MCF 10A (cell line): ENCODE results near the gene KCTD16. TPM values are rescaled to one million over a fixed set of nuclear protein-coding genes. Genes with fewer than 3 reads are reported as not detected.
A peak's percentile ranks its signal among the peaks of the same experiment; 100 is the strongest.

ENCODE experiments used
- BruUV-seq: library from RNA; stranded (reverse); fragments of 400-500 nt; replicated peaks from 2 replicates; lab custom pipeline; 2021; lab: Mats Ljungman, UMichigan
- CTCF ChIA-PET: fragments of 300-600 bp; sonication (Branson Sonifier 250); formaldehyde crosslinking; extraction: SDS; loops from one replicate; lab custom pipeline; 2021; ENCODE audit warnings: antibody characterized with exemption, inconsistent platforms; lab: Yijun Ruan, JAX
- POLR2A ChIA-PET: fragments of 300-600, 350-650 bp; sonication (Branson Sonifier 250); formaldehyde crosslinking; extraction: SDS; loops from one replicate; lab custom pipeline; 2020; ENCODE audit warnings: antibody characterized with exemption, inconsistent platforms; lab: Yijun Ruan, JAX
- DNase-seq: peaks from one replicate; pipeline ENCODE4 v3.0.0-alpha.2; 2018; ENCODE audit not compliant: unreplicated experiment
- H3K27ac Mint-ChIP-seq: one replicate; pipeline ENCODE4 v1.8.0; 2022; ENCODE audit warnings: mild to moderate bottlenecking, low read depth, mixed read lengths; ENCODE audit not compliant: unreplicated experiment
- H3K27me3 Mint-ChIP-seq: one replicate; pipeline ENCODE4 v1.8.0; 2022; ENCODE audit warnings: mixed read lengths; ENCODE audit not compliant: insufficient read depth, unreplicated experiment
- H3K36me3 Mint-ChIP-seq: one replicate; pipeline ENCODE4 v1.8.0; 2022; ENCODE audit warnings: mild to moderate bottlenecking, moderate library complexity, mixed read lengths; ENCODE audit not compliant: insufficient read depth, unreplicated experiment
- H3K4me1 Mint-ChIP-seq: one replicate; pipeline ENCODE4 v1.8.0; 2022; ENCODE audit warnings: mixed read lengths; ENCODE audit not compliant: insufficient read depth, unreplicated experiment
- H3K4me3 Mint-ChIP-seq: one replicate; pipeline ENCODE4 v1.8.0; 2022; ENCODE audit warnings: mild to moderate bottlenecking, moderate library complexity, mixed read lengths; ENCODE audit not compliant: unreplicated experiment
- H3K9me3 Mint-ChIP-seq: one replicate; pipeline ENCODE4 v1.8.0; 2022; ENCODE audit warnings: mixed read lengths; ENCODE audit not compliant: unreplicated experiment
- intact Hi-C: fragments of 100-400 bp; cut with micrococcal nuclease; formaldehyde crosslinking; loops from 2 replicates; pipeline ENCODE4 v1.14.1; 2022
- total RNA-seq: library from RNA; stranded (reverse); gene quantifications from 2 replicates; pipeline ENCODE4 v1.2.3, GENCODE V29; 2022
- TF ChIP-seq, protein P1 (sequence below): fragments of 200-600 bp; IDR thresholded peaks from one replicate; pipeline ENCODE4 v1.8.0; 2022; ENCODE audit warnings: antibody characterized with exemption, mild to moderate bottlenecking; ENCODE audit not compliant: unreplicated experiment

KCTD16 gene
- total RNA-seq, 1 experiment from 2014 or later = 0.16 TPM

DNA sequence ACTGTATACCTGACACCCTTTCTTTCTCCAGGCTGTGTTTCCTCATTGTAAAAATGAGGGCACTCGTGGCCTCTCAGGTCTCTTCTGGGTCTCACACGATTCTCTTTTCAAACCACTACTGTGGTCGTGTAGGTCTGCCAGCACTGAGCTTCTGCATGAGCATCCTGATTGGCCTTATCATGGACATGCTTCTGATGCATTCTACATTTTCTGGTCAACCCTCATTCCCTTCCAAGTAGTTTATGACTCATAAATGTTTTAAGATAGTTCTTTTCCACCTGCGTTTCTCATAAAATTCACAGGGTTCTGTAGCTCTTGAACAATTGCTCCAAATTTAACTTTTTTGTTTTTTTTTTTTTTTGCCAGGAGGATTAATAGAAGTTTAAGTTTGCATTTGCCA, 294.8 kb downstream of the KCTD16 start:
- Mint-ChIP-seq H3K4me3 (no peak overlapping the region), H3K4me1 (no peaks in the 10 kb centered on the region), H3K27me3 (no peaks in the 10 kb centered on the region), H3K27ac (no peak overlapping the region), H3K36me3 (no peaks in the 10 kb centered on the region), H3K9me3 (no peaks in the 10 kb centered on the region)
- CTCF ChIA-PET = interaction anchor here (0.5 to 2.4 kb wide), 12 partner anchors 10 to 1012 kb away, joined by 3 to 11 read pairs (median 3); no protein-coding TSS in a partner anchor
- intact Hi-C loops = loop anchor here (5.0 kb wide), 2 partner anchors 263 to 1362 kb away; no protein-coding TSS in a partner anchor
- TF ChIP-seq, protein P1, sequence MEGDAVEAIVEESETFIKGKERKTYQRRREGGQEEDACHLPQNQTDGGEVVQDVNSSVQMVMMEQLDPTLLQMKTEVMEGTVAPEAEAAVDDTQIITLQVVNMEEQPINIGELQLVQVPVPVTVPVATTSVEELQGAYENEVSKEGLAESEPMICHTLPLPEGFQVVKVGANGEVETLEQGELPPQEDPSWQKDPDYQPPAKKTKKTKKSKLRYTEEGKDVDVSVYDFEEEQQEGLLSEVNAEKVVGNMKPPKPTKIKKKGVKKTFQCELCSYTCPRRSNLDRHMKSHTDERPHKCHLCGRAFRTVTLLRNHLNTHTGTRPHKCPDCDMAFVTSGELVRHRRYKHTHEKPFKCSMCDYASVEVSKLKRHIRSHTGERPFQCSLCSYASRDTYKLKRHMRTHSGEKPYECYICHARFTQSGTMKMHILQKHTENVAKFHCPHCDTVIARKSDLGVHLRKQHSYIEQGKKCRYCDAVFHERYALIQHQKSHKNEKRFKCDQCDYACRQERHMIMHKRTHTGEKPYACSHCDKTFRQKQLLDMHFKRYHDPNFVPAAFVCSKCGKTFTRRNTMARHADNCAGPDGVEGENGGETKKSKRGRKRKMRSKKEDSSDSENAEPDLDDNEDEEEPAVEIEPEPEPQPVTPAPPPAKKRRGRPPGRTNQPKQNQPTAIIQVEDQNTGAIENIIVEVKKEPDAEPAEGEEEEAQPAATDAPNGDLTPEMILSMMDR = no peak
- BruUV-seq = no TSS peak
- no peak for DNase-seq
- POLR2A ChIA-PET = interaction anchor here (0.6 kb wide), 2 partner anchors 42 to 168 kb away, joined by 3 read pairs; no protein-coding TSS in a partner anchor

DNA sequence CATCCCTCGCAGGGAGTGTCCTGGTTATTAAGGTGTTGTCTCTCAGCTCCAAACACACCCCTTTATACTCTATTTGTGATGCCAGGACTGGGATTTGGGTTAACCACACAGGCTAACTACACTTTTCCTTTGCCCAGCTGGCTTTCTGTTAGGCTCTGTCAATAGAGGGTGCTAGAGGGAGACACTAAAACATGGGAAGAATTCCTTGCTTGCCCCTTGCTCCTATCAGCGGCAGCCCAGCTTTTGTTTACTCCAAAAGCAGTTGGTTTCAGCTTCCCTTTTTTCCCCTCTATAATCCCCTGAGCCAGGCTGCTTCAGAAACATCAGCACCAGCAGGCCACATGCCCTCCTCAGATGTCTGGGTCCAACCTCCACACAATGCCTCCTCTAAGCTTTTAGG, 297.1 kb downstream of the KCTD16 start:
- TF ChIP-seq, protein P1 = peak; percentile 82
- ChIA-PET POLR2A (interaction anchor here (0.6 kb wide), 3 partner anchors 27 to 74 kb away, joined by 3 read pairs; no protein-coding TSS in a partner anchor), CTCF (interaction anchor here (0.6 to 3.8 kb wide), 53 partner anchors 8 to 1927 kb away, joined by 3 to 46 read pairs (median 3); no protein-coding TSS in a partner anchor)
- H3K9me3 Mint-ChIP-seq = no peaks in the 10 kb centered on the region
- intact Hi-C loops = loop anchor here (1.0 to 5.0 kb wide), 5 partner anchors 265 to 1360 kb away; no protein-coding TSS in a partner anchor
- no peaks in the 10 kb centered on the region for H3K27me3 Mint-ChIP-seq
- no peaks in the 10 kb centered on the region for H3K4me1 Mint-ChIP-seq
- DNase-seq = peak; percentile 78
- no peaks in the 10 kb centered on the region for H3K36me3 Mint-ChIP-seq
- no peak overlapping the region for H3K4me3 Mint-ChIP-seq
- H3K27ac Mint-ChIP-seq = no peak overlapping the region
- BruUV-seq = no TSS peak

DNA sequence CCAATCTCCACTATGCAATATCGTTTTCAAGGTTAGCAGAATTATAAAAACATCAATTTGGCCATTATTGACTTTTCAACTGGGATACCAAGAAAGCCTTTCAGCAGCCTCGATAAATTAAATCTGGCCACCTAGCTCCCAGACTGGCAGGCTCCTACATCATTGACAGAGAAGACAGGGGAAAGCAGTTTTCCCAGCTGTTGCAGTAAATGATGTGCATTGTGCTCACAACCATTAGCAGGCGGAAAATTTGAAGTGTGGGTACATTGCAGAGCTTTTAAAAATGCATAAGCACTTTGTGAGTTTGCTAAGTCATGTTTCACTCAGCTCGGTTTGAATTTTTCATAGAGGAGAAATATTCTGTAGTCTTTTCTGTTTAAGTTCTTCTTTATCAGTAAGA, 297.9 kb downstream of the KCTD16 start:
- H3K4me3 Mint-ChIP-seq = no peak overlapping the region
- CTCF ChIA-PET = interaction anchor here (0.6 to 3.8 kb wide), 27 partner anchors 12 to 1926 kb away, joined by 3 to 46 read pairs (median 3); no protein-coding TSS in a partner anchor
- no peaks in the 10 kb centered on the region for H3K36me3 Mint-ChIP-seq
- H3K27ac Mint-ChIP-seq = no peak overlapping the region
- H3K27me3 Mint-ChIP-seq = no peaks in the 10 kb centered on the region
- H3K9me3 Mint-ChIP-seq = no peaks in the 10 kb centered on the region
- POLR2A ChIA-PET = no interaction called here
- no peak for DNase-seq
- H3K4me1 Mint-ChIP-seq = no peaks in the 10 kb centered on the region
- no TSS peak for BruUV-seq
- intact Hi-C loops = loop anchor here (2.0 to 5.0 kb wide), 3 partner anchors 266 to 1359 kb away; no protein-coding TSS in a partner anchor
- TF ChIP-seq, protein P1 = no peak

DNA sequence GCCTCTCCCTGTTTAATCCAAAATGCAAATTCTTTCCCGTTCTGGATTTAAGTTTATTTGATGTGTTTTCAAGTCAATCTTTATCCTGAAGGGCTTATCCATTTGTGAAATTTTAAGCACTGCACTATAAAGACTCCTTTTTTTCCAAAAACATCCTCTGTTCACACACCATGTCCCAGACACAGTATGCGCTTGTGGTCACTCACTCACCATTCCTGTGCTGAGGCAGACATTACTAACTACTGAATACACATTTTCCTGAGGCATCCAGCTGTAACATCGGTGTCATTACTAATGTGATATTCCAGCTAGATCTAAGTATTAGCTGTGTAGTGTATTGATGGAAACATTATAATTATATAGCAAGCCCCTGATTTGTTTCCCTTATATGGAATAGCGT, 298.4 kb downstream of the KCTD16 start:
- Mint-ChIP-seq H3K9me3 (no peaks in the 10 kb centered on the region), H3K36me3 (no peaks in the 10 kb centered on the region), H3K27me3 (no peaks in the 10 kb centered on the region), H3K4me1 (no peaks in the 10 kb centered on the region), H3K27ac (no peak overlapping the region), H3K4me3 (no peak overlapping the region)
- TF ChIP-seq, protein P1 = no peak
- ChIA-PET POLR2A (no interaction called here), CTCF (interaction anchor here (0.6 to 3.8 kb wide), 15 partner anchors 13 to 1211 kb away, joined by 3 to 46 read pairs (median 4); no protein-coding TSS in a partner anchor)
- no TSS peak for BruUV-seq
- DNase-seq = no peak
- intact Hi-C loops = loop anchor here (1.0 to 5.0 kb wide), 4 partner anchors 228 to 1358 kb away; no protein-coding TSS in a partner anchor
